Heart right ventricle (tissue), 16 donors: ENCODE measurements around the gene S100A8. TPM values are rescaled to one million over a fixed set of nuclear protein-coding genes. Genes with fewer than 3 reads are reported as not detected.

Experiments used
- ATAC-seq, 8 donors: fragments of 200-7000 bp; cut with Tn5 transposase; one replicate each; pipeline ENCODE4 v1.9.1; 2020; ENCODE audit warnings: mild to moderate bottlenecking in 8 of 8, moderate library complexity in 8 of 8, moderate number of reproducible peaks in 1 of 8
- DNase-seq, 2 donors: peaks; one replicate each; pipeline ENCODE4 v3.0.0-alpha.2; 2020
- H3K27ac ChIP-seq, 10 donors: fragments of 200-600 bp; sonication (generic) in 2 of 10; one replicate each; pipeline versions ENCODE4 v1.5.0 to v1.8.0; 2020 to 2022; ENCODE audit warnings: mild to moderate bottlenecking in 3 of 10
- H3K27me3 ChIP-seq, 7 donors: fragments of 200-600 bp; one replicate each; pipeline ENCODE4 v1.8.0; 2021 to 2022; ENCODE audit warnings: mild to moderate bottlenecking in 2 of 7
- H3K36me3 ChIP-seq, 9 donors: fragments of 200-600 bp; sonication (generic) in 1 of 9; one replicate each; pipeline versions ENCODE4 v1.5.0 to v1.8.0; 2020 to 2022; ENCODE audit warnings: mild to moderate bottlenecking in 2 of 9
- H3K4me1 ChIP-seq, 9 donors: fragments of 200-600 bp; sonication (generic) in 1 of 9; one replicate each; pipeline versions ENCODE4 v1.5.0 to v1.8.0; 2020 to 2022; ENCODE audit warnings: mild to moderate bottlenecking in 4 of 9
- H3K4me3 ChIP-seq, 10 donors: fragments of 200-600 bp; sonication (generic) in 2 of 10; one replicate each; pipeline versions ENCODE4 v1.5.0 to v1.8.0; 2020 to 2022; ENCODE audit warnings: mild to moderate bottlenecking in 7 of 10, moderate library complexity in 2 of 10
- H3K9me3 ChIP-seq, 11 donors: fragments of 200-600 bp in 10 of 11; sonication (generic) in 2 of 11; one replicate each; pipeline versions ENCODE4 v1.5.0 to v1.8.0; 2013 to 2022; ENCODE audit warnings: mild to moderate bottlenecking in 2 of 11, control low read depth in 1 of 11, moderate library complexity in 1 of 11
- WGBS, 2 donors: extraction: QIAGEN DNeasy Blood & Tissue Kit; methylation state at CpG; one replicate each; pipeline ENCODE4 v1.1.7; 2013; ENCODE audit warnings: inconsistent platforms in 1 of 2; 5-methylcytosine and 5-hydroxymethylcytosine counted together
- intact Hi-C, 10 donors: fragments of 100-400 bp; cut with DNase I; formaldehyde crosslinking; loops; one replicate each; pipeline versions ENCODE4 v1.11.1 to v1.14.2; 2022
- polyA plus RNA-seq, 2 donors: library from polyadenylated mRNA; stranded (reverse); fragments of 200-250 nt; gene quantifications; one replicate each; pipeline ENCODE4 v1.2.3, GENCODE V29; 2013
- total RNA-seq, 10 donors: library from RNA; stranded (reverse); fragmentation: NEBNext Ultra II Directional in 3 of 10; extraction: Animal tissue kit (Norgen Biotek cat#: 25700) in 3 of 10; gene quantifications; one replicate each; pipeline versions ENCODE4 v1.2.1 to v1.2.4, GENCODE V29; 2021 to 2023
- TF ChIP-seq, protein P1 (sequence below), 9 donors: fragments of 200-600 bp; sonication (generic) in 2 of 9; IDR thresholded peaks; one replicate each; pipeline versions ENCODE4 v1.5.0 to v1.8.0; 2021 to 2022; ENCODE audit warnings: antibody characterized with exemption in 9 of 9, mild to moderate bottlenecking in 5 of 9, moderate library complexity in 1 of 9
- donor health status: Arrhythmogenic right ventricular cardiomyopathy.
- donor health status: ischemic (EF 13 %, LVEDD 7.1; RV severe dilation, severe dysfunction).
- donor health status: healthy with polysubstance abuse.
- donor health status: DM: no; HTN: yes; CAD: no.
- donor health status: DM: no; HTN: no; CAD: no.
- donor health status: ischemic (EF 25% LVEDD 6.9; RV normal size, moderate dysfunction).
- donor health status: ischemic (EF 25% LVEDD 5.7; RV mildly dilated, moderate dysfunction).
- donor health status: healthy.
- donor health status: DM: yes; HTN: yes; CAD: no.
- donor health status: Ischemic cardiomyopathy.
- donor health status: ischemic (EF 35%, LVEDD 5.7; RV mildly dilated, moderate dysfunction).
- donor health status: nonischemic (EF 11% LVEDD 7.7; RV severe dilation, severe dysfunction).
- donor health status: DM: yes; HTN: yes; CAD: no.
- donor health status: PGD.
- donor health status: ischemic (EF 29% LVEDD 5.4; RV normal size, mild dysfunction).
- donor health status: nonischemic (EF 23%, LVEDD 6.1; RV moderate dilation, normal function).

S100A8 gene
- total and polyA plus RNA-seq, 12 donors = 6.2 to 105 (median 45.4) TPM

DNA sequence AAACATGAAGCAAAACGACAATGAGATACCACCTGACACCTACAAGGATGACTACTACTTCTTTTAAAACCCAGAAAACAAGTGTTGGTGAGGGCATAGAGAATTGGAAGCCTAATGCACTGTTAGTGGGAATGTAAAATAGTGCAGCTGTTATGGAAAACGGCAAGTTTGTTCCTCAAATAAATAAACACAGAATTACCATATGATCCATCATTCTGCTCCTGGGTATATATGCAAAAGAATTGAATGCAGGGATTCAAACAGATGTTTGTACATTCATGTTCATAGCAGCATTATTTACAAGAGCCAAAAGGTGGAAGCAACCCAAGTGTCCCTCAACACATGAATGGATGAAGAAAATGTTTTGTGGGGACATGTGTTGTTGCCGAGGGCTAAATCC lies 1.4 kb upstream of the S100A8 start:
- H3K4me3 ChIP-seq = no peak overlapping the region
- TF ChIP-seq, protein P1, sequence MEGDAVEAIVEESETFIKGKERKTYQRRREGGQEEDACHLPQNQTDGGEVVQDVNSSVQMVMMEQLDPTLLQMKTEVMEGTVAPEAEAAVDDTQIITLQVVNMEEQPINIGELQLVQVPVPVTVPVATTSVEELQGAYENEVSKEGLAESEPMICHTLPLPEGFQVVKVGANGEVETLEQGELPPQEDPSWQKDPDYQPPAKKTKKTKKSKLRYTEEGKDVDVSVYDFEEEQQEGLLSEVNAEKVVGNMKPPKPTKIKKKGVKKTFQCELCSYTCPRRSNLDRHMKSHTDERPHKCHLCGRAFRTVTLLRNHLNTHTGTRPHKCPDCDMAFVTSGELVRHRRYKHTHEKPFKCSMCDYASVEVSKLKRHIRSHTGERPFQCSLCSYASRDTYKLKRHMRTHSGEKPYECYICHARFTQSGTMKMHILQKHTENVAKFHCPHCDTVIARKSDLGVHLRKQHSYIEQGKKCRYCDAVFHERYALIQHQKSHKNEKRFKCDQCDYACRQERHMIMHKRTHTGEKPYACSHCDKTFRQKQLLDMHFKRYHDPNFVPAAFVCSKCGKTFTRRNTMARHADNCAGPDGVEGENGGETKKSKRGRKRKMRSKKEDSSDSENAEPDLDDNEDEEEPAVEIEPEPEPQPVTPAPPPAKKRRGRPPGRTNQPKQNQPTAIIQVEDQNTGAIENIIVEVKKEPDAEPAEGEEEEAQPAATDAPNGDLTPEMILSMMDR (IDR thresholded peaks at IDR 0.05) = no peak
- peaks cover 0 to 11% (median 2%) of the 10 kb centered on the region in 7 donors for H3K27me3 ChIP-seq
- H3K9me3 ChIP-seq = no peaks in the 10 kb centered on the region
- intact Hi-C loops = no loop called here
- ATAC-seq = no peak
- H3K4me1 ChIP-seq = peaks cover 0 to 44% (median 4%) of the 10 kb centered on the region in 9 donors
- DNase-seq = no peak
- 65 to 82% methylated on average over 3 of the region's 3 CpGs for WGBS, 2 donors
- peak overlapping the region in 1 of 10 donors; percentile 87 for H3K27ac ChIP-seq
- H3K36me3 ChIP-seq = no peaks in the 10 kb centered on the region

DNA sequence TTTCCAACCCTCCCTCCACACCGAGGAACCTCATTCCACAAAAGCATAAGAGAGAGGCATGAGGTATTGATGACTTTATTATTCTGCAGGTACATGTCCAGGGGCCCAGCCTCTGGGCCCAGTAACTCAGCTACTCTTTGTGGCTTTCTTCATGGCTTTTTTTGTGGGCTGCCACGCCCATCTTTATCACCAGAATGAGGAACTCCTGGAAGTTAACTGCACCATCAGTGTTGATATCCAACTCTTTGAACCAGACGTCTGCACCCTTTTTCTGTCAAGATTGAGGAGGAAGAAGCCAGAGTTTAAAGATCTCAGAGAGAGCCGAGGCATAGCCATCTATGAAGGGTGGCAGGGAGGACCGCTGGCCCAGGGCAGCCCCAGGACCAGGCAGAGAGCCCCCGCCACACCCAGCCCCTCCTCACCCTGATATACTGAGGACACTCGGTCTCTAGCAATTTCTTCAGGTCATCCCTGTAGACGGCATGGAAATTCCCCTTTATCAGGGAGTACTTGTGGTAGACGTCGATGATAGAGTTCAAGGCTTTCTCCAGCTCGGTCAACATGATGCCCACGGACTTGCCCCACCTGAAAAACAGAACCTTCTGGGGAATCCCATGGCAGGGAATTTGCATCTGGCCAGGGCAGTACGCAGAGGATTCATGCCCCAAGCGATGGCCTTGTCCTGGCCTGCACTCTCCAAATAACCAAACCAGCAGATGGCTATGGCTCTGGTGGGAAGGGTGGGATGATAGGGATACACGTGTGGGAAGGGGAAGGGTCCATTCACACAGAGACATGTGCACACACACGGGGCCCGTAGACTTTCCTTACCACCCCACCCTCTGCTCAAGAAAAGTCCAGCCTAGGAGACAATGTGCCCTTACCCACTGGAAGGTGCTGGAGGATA lies 647 bp downstream of the S100A8 start:
- ATAC-seq (peak in 1 of 8 donors; percentile 11), DNase-seq (no peak)
- WGBS, 2 donors = 72 to 75% methylated on average over 17 of the region's 17 CpGs
- intact Hi-C loops = no loop called here
- peaks cover 0 to 9% (median 0%) of the 10 kb centered on the region in 7 donors for H3K27me3 ChIP-seq
- TF ChIP-seq, protein P1 (IDR thresholded peaks at IDR 0.05) = no peak
- no peaks in the 10 kb centered on the region for H3K9me3 ChIP-seq
- H3K4me1 ChIP-seq = peaks cover 0 to 61% (median 4%) of the 10 kb centered on the region in 9 donors
- H3K27ac ChIP-seq = peak overlapping the region in 2 of 10 donors; percentile 12 to 87
- H3K36me3 ChIP-seq = no peaks in the 10 kb centered on the region
- H3K4me3 ChIP-seq = peak overlapping the region in 1 of 10 donors; percentile 48

DNA sequence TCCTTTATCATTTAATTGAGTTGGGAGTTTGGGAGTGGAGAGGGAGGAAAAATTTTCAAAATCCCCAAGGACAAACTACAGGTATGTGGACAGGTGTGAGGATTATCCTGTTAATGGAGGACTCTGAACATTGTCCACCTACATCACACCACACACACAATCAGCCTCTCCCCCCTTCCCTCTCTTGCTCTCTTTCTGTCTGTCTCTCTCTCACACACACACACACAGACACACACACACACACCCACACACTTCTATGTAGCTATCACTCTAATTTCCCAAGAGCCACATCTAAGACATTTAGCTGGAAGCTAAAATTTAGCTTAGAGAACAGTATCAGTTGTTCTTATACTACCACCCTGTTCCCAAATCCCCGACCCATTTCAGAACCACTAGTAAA lies 1.5 kb downstream of the S100A8 start:
- TF ChIP-seq, protein P1 (IDR thresholded peaks at IDR 0.05) = no peak
- WGBS, 2 donors = 88 to 95% methylated on average over 1 of the region's 1 CpG
- Histone ChIP-seq H3K27me3 (peaks cover 0 to 14% (median 0%) of the 10 kb centered on the region in 7 donors), H3K4me1 (peaks cover 0 to 65% (median 4%) of the 10 kb centered on the region in 9 donors), H3K9me3 (no peaks in the 10 kb centered on the region), H3K27ac (peak overlapping the region in 1 of 10 donors; percentile 87), H3K36me3 (no peaks in the 10 kb centered on the region), H3K4me3 (peak overlapping the region in 1 of 10 donors; percentile 48)
- intact Hi-C loops = no loop called here
- no peak for DNase-seq
- no peak for ATAC-seq

DNA sequence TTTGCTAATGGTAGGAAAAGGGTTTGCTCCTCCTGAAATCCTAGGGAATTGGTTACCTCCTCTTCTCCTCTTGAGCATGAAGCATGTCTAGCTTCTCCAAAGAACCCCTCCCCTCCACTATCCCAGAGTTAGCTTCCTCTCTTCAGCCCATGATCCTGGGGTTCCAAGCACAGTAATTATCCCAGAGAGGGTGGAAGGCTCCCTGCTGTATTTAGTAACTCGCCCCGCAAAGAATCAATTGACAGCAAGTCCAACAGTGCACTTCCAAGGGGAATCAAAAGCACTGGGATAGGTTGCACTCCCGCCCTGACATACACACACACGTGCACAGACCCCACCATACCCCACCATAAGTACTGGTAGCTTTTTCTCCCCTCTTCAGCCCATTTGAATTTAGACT lies 3.1 kb downstream of the S100A8 start:
- H3K4me1 ChIP-seq = peaks cover 0 to 68% (median 4%) of the 10 kb centered on the region in 9 donors

More for the DNA sequence above, 3.1 kb downstream of the S100A8 start:
- no peaks in the 10 kb centered on the region for H3K36me3 ChIP-seq
- no peak for ATAC-seq
- no peak overlapping the region for H3K4me3 ChIP-seq
- H3K27ac ChIP-seq = peak overlapping the region in 1 of 10 donors; percentile 87
- 78 to 86% methylated on average over 4 of the region's 4 CpGs for WGBS, 2 donors
- intact Hi-C loops = no loop called here
- TF ChIP-seq, protein P1 (IDR thresholded peaks at IDR 0.05) = no peak
- peaks cover 0 to 14% (median 0%) of the 10 kb centered on the region in 7 donors for H3K27me3 ChIP-seq
- H3K9me3 ChIP-seq = peaks cover 0 to 6% (median under 1%) of the 10 kb centered on the region in 11 donors
- no peak for DNase-seq
